ENCODE measurements around the gene PLEKHG5.
A peak's percentile ranks its signal among the peaks of the same experiment; 100 is the strongest.
"Not testable (repeated sequence)": the region's sequence is repeated elsewhere in the genome, so short reads cannot be mapped to it uniquely, and the experiment has no call there.

PLEKHG5 gene

GRCh38 chr1:6445929-6446328 is 45.5 kb downstream of the PLEKHG5 start:
- H2AFZ ChIP-seq (ENCODE audit: low read length); H3K36me3 ChIP-seq (replicated peaks in 1 of 2; ENCODE audit: control insufficient read depth in 2 of 2, insufficient read depth in 2 of 2, low read length in 2 of 2); H3K4me3 ChIP-seq (ENCODE audit: low read length in 2 of 2); H2BK120ac ChIP-seq (ENCODE audit: low read depth, low read length); H3K4me2 ChIP-seq (ENCODE audit: insufficient read depth, low read length, poor library complexity, severe bottlenecking); H4K91ac ChIP-seq (ENCODE audit: low read depth, low read length, poor library complexity); H3K79me1 ChIP-seq (ENCODE audit: low read depth, low read length); H3K9me3 ChIP-seq (replicated peaks in 1 of 2; ENCODE audit: control insufficient read depth in 2 of 2, insufficient read depth in 1 of 2, low read depth in 1 of 2, low read length in 2 of 2); H4K8ac ChIP-seq (ENCODE audit: low read depth, low read length); DNase-seq (ENCODE audit: low spot score); H3K27ac ChIP-seq (replicated peaks; ENCODE audit: low read length); H3K14ac ChIP-seq (ENCODE audit: low read length); H3K23ac ChIP-seq (ENCODE audit: low read depth, low read length, poor library complexity): not testable (repeated sequence)
- H2BK12ac ChIP-seq (ENCODE audit: low read length) = peak overlapping the region; percentile 58
- peak overlapping the region; percentile 26 for H2BK5ac ChIP-seq (ENCODE audit: low read length)
- H3K9ac ChIP-seq (ENCODE audit: low read depth, low read length, poor library complexity) = peak overlapping the region; percentile 21
- peak overlapping the region; percentile 67 for H2BK15ac ChIP-seq (ENCODE audit: low read length)
- H3K27me3 ChIP-seq (ENCODE audit: control insufficient read depth in 3 of 3, insufficient read depth in 3 of 3, low read depth in 1 of 3, low read length in 3 of 3) = peaks cover 1 to 74% (median 21%) of the 10 kb centered on the region in 3 experiments
- H3K4ac ChIP-seq (ENCODE audit: low read length) = peak overlapping the region; percentile 66
- H3K18ac ChIP-seq (ENCODE audit: low read length) = peak overlapping the region; percentile 71
- peaks cover 15 to 33% of the 10 kb centered on the region in 2 donors for H3K4me1 ChIP-seq (ENCODE audit: control insufficient read depth in 2 of 2, insufficient read depth in 1 of 2, low read depth in 1 of 2, low read length in 2 of 2)
- WGBS, 2 donors (ENCODE audit: extremely low coverage in 2 of 2, insufficient read length in 2 of 2, insufficient replicate concordance in 1 of 2) = no CpG with 5 or more reads among the region's 4 CpGs
- peak overlapping the region; percentile 98 for H2AK5ac ChIP-seq (ENCODE audit: low read depth, low read length)

GRCh38 chr1:6445062-6445763 is 46.3 kb downstream of the PLEKHG5 start:
- Histone ChIP-seq H4K8ac (ENCODE audit: low read depth, low read length) (no peak overlapping the region), H3K9me3 (replicated peaks in 1 of 2; ENCODE audit: control insufficient read depth in 2 of 2, insufficient read depth in 1 of 2, low read depth in 1 of 2, low read length in 2 of 2) (no peaks in the 10 kb centered on the region), H3K23ac (ENCODE audit: low read depth, low read length, poor library complexity) (no peak overlapping the region), H3K18ac (ENCODE audit: low read length) (peak overlapping the region; percentile 89), H2BK12ac (ENCODE audit: low read length) (no peak overlapping the region), H3K9ac (ENCODE audit: low read depth, low read length, poor library complexity) (no peak overlapping the region), H3K36me3 (replicated peaks in 1 of 2; ENCODE audit: control insufficient read depth in 2 of 2, insufficient read depth in 2 of 2, low read length in 2 of 2) (no peaks in the 10 kb centered on the region), H3K4me1 (ENCODE audit: control insufficient read depth in 2 of 2, insufficient read depth in 1 of 2, low read depth in 1 of 2, low read length in 2 of 2) (peaks cover 16 to 27% of the 10 kb centered on the region in 2 donors), H2BK5ac (ENCODE audit: low read length) (no peak overlapping the region), H3K27ac (replicated peaks; ENCODE audit: low read length) (no peak overlapping the region), H3K4ac (ENCODE audit: low read length) (no peak overlapping the region), H3K4me2 (ENCODE audit: insufficient read depth, low read length, poor library complexity, severe bottlenecking) (no peak overlapping the region), H4K91ac (ENCODE audit: low read depth, low read length, poor library complexity) (no peak overlapping the region), H3K27me3 (ENCODE audit: control insufficient read depth in 3 of 3, insufficient read depth in 3 of 3, low read depth in 1 of 3, low read length in 3 of 3) (peaks cover 2 to 74% (median 23%) of the 10 kb centered on the region in 3 experiments), H2AK5ac (ENCODE audit: low read depth, low read length) (peak overlapping the region; percentile 86), H2BK120ac (ENCODE audit: low read depth, low read length) (no peak overlapping the region), H3K4me3 (ENCODE audit: low read length in 2 of 2) (peak overlapping the region in 1 of 2 donors; percentile 1), H3K79me1 (ENCODE audit: low read depth, low read length) (no peaks in the 10 kb centered on the region), H3K14ac (ENCODE audit: low read length) (no peak overlapping the region), H2AFZ (ENCODE audit: low read length) (no peak overlapping the region), H2BK15ac (ENCODE audit: low read length) (no peak overlapping the region)
- no peak for DNase-seq (ENCODE audit: low spot score)
- no CpG with 5 or more reads among the region's 19 CpGs for WGBS, 2 donors (ENCODE audit: extremely low coverage in 2 of 2, insufficient read length in 2 of 2, insufficient replicate concordance in 1 of 2)

GRCh38 chr1:6444377-6444776 is 47.1 kb downstream of the PLEKHG5 start:
- no peak for DNase-seq (ENCODE audit: low spot score)
- Histone ChIP-seq H4K91ac (ENCODE audit: low read depth, low read length, poor library complexity) (no peak overlapping the region), H4K8ac (ENCODE audit: low read depth, low read length) (no peak overlapping the region), H3K27ac (replicated peaks; ENCODE audit: low read length) (no peak overlapping the region), H2BK120ac (ENCODE audit: low read depth, low read length) (no peak overlapping the region), H3K27me3 (ENCODE audit: control insufficient read depth in 3 of 3, insufficient read depth in 3 of 3, low read depth in 1 of 3, low read length in 3 of 3) (peaks cover 2 to 71% (median 23%) of the 10 kb centered on the region in 3 experiments), H3K14ac (ENCODE audit: low read length) (no peak overlapping the region), H3K4me2 (ENCODE audit: insufficient read depth, low read length, poor library complexity, severe bottlenecking) (no peak overlapping the region), H3K4me1 (ENCODE audit: control insufficient read depth in 2 of 2, insufficient read depth in 1 of 2, low read depth in 1 of 2, low read length in 2 of 2) (peaks cover 14 to 21% of the 10 kb centered on the region in 2 donors), H3K79me1 (ENCODE audit: low read depth, low read length) (no peaks in the 10 kb centered on the region), H2AFZ (ENCODE audit: low read length) (no peak overlapping the region), H3K4me3 (ENCODE audit: low read length in 2 of 2) (no peak overlapping the region), H3K9me3 (replicated peaks in 1 of 2; ENCODE audit: control insufficient read depth in 2 of 2, insufficient read depth in 1 of 2, low read depth in 1 of 2, low read length in 2 of 2) (no peaks in the 10 kb centered on the region), H2BK5ac (ENCODE audit: low read length) (no peak overlapping the region), H3K18ac (ENCODE audit: low read length) (no peak overlapping the region), H3K9ac (ENCODE audit: low read depth, low read length, poor library complexity) (no peak overlapping the region), H2BK15ac (ENCODE audit: low read length) (peak overlapping the region; percentile 45), H3K23ac (ENCODE audit: low read depth, low read length, poor library complexity) (peak overlapping the region; percentile 73), H2AK5ac (ENCODE audit: low read depth, low read length) (peak overlapping the region; percentile 36), H3K36me3 (replicated peaks in 1 of 2; ENCODE audit: control insufficient read depth in 2 of 2, insufficient read depth in 2 of 2, low read length in 2 of 2) (no peaks in the 10 kb centered on the region), H2BK12ac (ENCODE audit: low read length) (peak overlapping the region; percentile 47), H3K4ac (ENCODE audit: low read length) (no peak overlapping the region)
- WGBS, 2 donors (ENCODE audit: extremely low coverage in 2 of 2, insufficient read length in 2 of 2, insufficient replicate concordance in 1 of 2) = no CpG with 5 or more reads among the region's 15 CpGs

GRCh38 chr1:6443339-6444115 is 47.9 kb downstream of the PLEKHG5 start:
- peaks cover 12 to 18% of the 10 kb centered on the region in 2 donors for H3K4me1 ChIP-seq (ENCODE audit: control insufficient read depth in 2 of 2, insufficient read depth in 1 of 2, low read depth in 1 of 2, low read length in 2 of 2)
- peak overlapping the region; percentile 36 for H2AK5ac ChIP-seq (ENCODE audit: low read depth, low read length)
- WGBS, 2 donors (ENCODE audit: extremely low coverage in 2 of 2, insufficient read length in 2 of 2, insufficient replicate concordance in 1 of 2) = no CpG with 5 or more reads among the region's 21 CpGs
- H2BK120ac ChIP-seq (ENCODE audit: low read depth, low read length) = no peak overlapping the region
- no peak overlapping the region for H2BK5ac ChIP-seq (ENCODE audit: low read length)
- H3K4ac ChIP-seq (ENCODE audit: low read length) = no peak overlapping the region
- no peaks in the 10 kb centered on the region for H3K79me1 ChIP-seq (ENCODE audit: low read depth, low read length)
- peaks cover 2 to 65% (median 21%) of the 10 kb centered on the region in 3 experiments for H3K27me3 ChIP-seq (ENCODE audit: control insufficient read depth in 3 of 3, insufficient read depth in 3 of 3, low read depth in 1 of 3, low read length in 3 of 3)
- peak overlapping the region; percentile 45 for H2BK15ac ChIP-seq (ENCODE audit: low read length)
- no peak overlapping the region for H3K9ac ChIP-seq (ENCODE audit: low read depth, low read length, poor library complexity)
- H3K9me3 ChIP-seq (replicated peaks in 1 of 2; ENCODE audit: control insufficient read depth in 2 of 2, insufficient read depth in 1 of 2, low read depth in 1 of 2, low read length in 2 of 2) = no peaks in the 10 kb centered on the region
- no peak overlapping the region for H4K8ac ChIP-seq (ENCODE audit: low read depth, low read length)
- H3K14ac ChIP-seq (ENCODE audit: low read length) = no peak overlapping the region
- H3K4me3 ChIP-seq (ENCODE audit: low read length in 2 of 2) = no peak overlapping the region
- no peak overlapping the region for H3K27ac ChIP-seq (replicated peaks; ENCODE audit: low read length)
- H4K91ac ChIP-seq (ENCODE audit: low read depth, low read length, poor library complexity) = no peak overlapping the region
- H2BK12ac ChIP-seq (ENCODE audit: low read length) = peak overlapping the region; percentile 58
- H3K4me2 ChIP-seq (ENCODE audit: insufficient read depth, low read length, poor library complexity, severe bottlenecking) = no peak overlapping the region
- no peak overlapping the region for H3K18ac ChIP-seq (ENCODE audit: low read length)
- H3K23ac ChIP-seq (ENCODE audit: low read depth, low read length, poor library complexity) = peak overlapping the region; percentile 73
- DNase-seq (ENCODE audit: low spot score) = no peak
- H2AFZ ChIP-seq (ENCODE audit: low read length) = no peak overlapping the region
- no peaks in the 10 kb centered on the region for H3K36me3 ChIP-seq (replicated peaks in 1 of 2; ENCODE audit: control insufficient read depth in 2 of 2, insufficient read depth in 2 of 2, low read length in 2 of 2)

Data from neuronal stem cell (in vitro differentiated cells).